Astrocyte of the spinal cord (primary cell): ENCODE data around the gene GAB2.
"Not testable (repeated sequence)": the region's sequence is repeated elsewhere in the genome, so short reads cannot be mapped to it uniquely, and the experiment has no call there.

ENCODE experiments used
- DNase-seq: peaks from one replicate; pipeline ENCODE4 v3.0.0; 2011; ENCODE audit warnings: low read depth, low spot score
- H3K4me3 ChIP-seq: 2 replicates; pipeline ENCODE4 v1.5.1; 2011; ENCODE audit warnings: low read depth, mild to moderate bottlenecking, low read length, moderate library complexity
- in situ Hi-C: cut with HindIII; loops from 2 replicates; pipeline ENCODE4 v1.10.0; 2017; ENCODE audit warnings: low sequenced_read_pairs
- TF ChIP-seq, protein P1 (sequence below): IDR thresholded peaks from 2 replicates; pipeline ENCODE4 v1.5.1; 2012; ENCODE audit warnings: low read depth, mild to moderate bottlenecking, low read length, inconsistent platforms

The GAB2 gene

DNA sequence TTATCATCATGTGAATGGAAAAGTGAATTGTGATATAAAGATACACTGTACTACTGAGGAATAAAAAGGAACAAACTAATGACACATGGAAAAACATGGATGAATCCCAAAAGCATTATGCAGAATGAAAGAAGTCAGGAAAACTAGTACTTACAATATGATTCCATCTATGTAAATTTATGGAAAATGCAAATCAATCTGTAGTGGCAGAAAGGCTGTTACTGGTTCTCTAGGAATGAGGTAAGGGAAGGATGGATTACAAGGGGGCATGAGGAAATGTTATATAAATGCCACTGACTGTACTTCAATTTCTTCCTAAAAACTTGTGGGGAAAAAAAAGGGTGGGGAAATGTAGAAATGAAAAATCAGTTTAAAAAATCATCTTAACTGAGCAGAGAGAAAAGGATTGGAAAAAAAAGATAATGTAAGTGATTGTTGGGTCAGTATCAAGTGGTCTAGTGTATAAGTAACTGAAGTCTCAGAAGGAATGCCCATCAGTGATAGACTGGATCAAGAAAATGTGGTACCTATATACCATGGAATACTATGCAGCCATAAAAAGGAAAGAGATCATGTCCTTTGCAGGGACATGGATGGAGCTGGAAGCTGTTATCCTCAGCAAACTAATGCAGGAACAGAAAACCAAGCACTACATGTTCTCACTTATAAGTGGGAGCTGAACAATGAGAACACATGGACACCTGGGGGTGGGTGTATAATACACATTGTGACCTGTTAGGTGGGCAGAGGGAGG is 180.2 kb downstream of the GAB2 start:
- H3K4me3 ChIP-seq = no peak overlapping the region
- no peak for DNase-seq
- in situ Hi-C loops = no loop called here
- TF ChIP-seq, protein P1, sequence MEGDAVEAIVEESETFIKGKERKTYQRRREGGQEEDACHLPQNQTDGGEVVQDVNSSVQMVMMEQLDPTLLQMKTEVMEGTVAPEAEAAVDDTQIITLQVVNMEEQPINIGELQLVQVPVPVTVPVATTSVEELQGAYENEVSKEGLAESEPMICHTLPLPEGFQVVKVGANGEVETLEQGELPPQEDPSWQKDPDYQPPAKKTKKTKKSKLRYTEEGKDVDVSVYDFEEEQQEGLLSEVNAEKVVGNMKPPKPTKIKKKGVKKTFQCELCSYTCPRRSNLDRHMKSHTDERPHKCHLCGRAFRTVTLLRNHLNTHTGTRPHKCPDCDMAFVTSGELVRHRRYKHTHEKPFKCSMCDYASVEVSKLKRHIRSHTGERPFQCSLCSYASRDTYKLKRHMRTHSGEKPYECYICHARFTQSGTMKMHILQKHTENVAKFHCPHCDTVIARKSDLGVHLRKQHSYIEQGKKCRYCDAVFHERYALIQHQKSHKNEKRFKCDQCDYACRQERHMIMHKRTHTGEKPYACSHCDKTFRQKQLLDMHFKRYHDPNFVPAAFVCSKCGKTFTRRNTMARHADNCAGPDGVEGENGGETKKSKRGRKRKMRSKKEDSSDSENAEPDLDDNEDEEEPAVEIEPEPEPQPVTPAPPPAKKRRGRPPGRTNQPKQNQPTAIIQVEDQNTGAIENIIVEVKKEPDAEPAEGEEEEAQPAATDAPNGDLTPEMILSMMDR = no peak

DNA sequence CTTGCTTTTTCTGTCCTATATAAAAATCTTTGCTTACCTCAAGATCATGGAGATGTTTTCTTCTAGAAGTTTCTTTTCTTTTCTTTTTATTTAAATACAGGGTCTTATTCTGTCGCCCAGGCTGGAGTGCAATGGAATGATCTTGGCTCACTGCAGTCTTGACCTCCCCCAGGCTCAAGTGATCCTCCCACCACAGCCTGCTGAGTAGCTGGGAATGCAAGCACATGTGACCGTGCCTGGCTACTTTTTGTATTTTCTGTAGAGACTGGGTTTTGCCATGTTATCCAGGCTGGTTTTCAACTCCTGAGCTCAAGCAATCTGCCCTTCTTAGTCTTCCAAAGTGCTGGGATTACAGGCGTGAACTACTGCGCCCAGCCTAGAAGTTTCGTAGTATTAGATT is 183.6 kb downstream of the GAB2 start:
- in situ Hi-C loops = no loop called here
- TF ChIP-seq, protein P1 = no peak
- DNase-seq = no peak
- H3K4me3 ChIP-seq = no peak overlapping the region

DNA sequence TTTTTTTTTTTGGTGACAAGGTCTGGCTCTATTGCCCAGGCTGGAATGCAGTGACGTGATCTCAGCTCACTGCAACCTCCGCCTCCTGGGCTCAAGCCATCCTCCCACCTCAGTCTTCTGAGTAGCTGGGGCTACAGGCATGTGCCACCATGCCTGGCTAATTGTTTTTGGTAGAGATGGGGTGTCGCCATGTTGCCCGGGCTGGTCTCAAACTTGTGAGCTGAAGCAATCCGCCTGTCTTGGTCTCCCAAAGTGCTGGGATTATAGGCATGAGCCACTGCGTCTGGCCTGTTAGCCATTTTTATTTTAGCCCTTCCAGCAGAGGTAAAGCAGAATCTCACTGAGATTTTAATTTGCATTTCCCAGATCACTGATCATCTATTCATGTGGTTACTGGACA is 184.6 kb downstream of the GAB2 start:
- in situ Hi-C loops, DNase-seq: not testable (repeated sequence)

DNA sequence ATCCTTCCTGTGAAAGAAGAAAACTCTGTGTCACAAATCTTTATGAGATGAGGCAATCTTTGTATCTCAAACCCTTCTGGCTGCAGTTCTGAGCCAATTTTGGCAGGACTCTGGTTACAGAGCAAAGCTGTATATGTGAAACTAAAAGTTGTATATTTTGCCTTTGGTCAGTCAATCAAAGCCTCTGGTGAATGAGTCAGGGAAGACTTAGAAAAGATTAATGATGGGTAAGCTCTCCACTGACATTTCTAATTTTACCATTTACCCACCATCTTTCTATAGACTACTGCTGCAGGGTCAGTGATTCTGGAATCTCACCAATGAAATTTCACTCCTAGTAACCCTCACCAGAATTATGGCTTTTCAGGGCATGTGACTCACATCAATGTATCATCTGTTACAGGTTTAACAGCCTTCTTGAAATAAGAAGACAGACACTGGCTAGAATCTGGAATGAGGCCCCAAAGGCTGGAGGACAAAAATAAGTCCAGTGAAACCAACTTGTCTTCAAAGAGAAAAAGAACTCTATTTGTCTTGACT is 185.6 kb downstream of the GAB2 start:
- TF ChIP-seq, protein P1 = no peak
- peak; percentile 63 for DNase-seq
- H3K4me3 ChIP-seq = no peak overlapping the region
- in situ Hi-C loops = no loop called here

More for the DNA sequence above, 184.6 kb downstream of the GAB2 start:
- not testable (repeated sequence) for H3K4me3 ChIP-seq

GRCh38 chr11:78230161-78230877 is 187.3 kb downstream of the GAB2 start:
- TF ChIP-seq, protein P1 = no peak
- H3K4me3 ChIP-seq = no peak overlapping the region
- no peak for DNase-seq
- in situ Hi-C loops = no loop called here

GRCh38 chr11:78229106-78229505 is 188.5 kb downstream of the GAB2 start:
- no peak overlapping the region for H3K4me3 ChIP-seq
- TF ChIP-seq, protein P1 = no peak
- DNase-seq = no peak
- in situ Hi-C loops = no loop called here

- in situ Hi-C loops = no loop called here
- no peak overlapping the region for H3K4me3 ChIP-seq
- TF ChIP-seq, protein P1 = peak; percentile 54
- peak; percentile 58 for DNase-seq
Observed at GRCh38 chr11:78228467-78228866, 189.2 kb downstream of the GAB2 start.
